Transverse colon (tissue), 4 donors: ENCODE results near the gene IYD. TPM values are rescaled to one million over a fixed set of nuclear protein-coding genes. Genes with fewer than 3 reads are reported as not detected.

ENCODE experiments used
- DNase-seq: peaks from one replicate; pipeline ENCODE4 v3.0.0-alpha.2; 2019
- H3K27ac ChIP-seq, 4 donors: fragments of 200-600 bp; sonication (generic); 2 replicates each; pipeline ENCODE4 v1.5.1; 2016 to 2018; ENCODE audit warnings: inconsistent platforms in 4 of 4
- H3K27me3 ChIP-seq: fragments of 200-600 bp; sonication (generic); 2 replicates; pipeline ENCODE4 v1.5.1; 2017; ENCODE audit warnings: inconsistent platforms
- H3K36me3 ChIP-seq, 4 donors: fragments of 200-600 bp; sonication (generic); 2 replicates each; pipeline ENCODE4 v1.5.1; 2017 to 2019; ENCODE audit warnings: inconsistent platforms in 4 of 4
- H3K4me1 ChIP-seq, 4 donors: fragments of 200-600 bp; sonication (generic); 2 replicates each; pipeline ENCODE4 v1.5.1; 2017 to 2020; ENCODE audit warnings: inconsistent platforms in 4 of 4
- H3K4me3 ChIP-seq, 4 donors: fragments of 200-600 bp; sonication (generic); 1 replicate in 1 of 4; 2 replicates in 3 of 4; pipeline versions ENCODE4 v1.5.1 to v1.6.1; 2017 to 2019; ENCODE audit warnings: inconsistent platforms in 4 of 4
- H3K9me3 ChIP-seq, 2 donors: fragments of 200-600 bp; sonication (generic); 2 replicates each; pipeline ENCODE4 v1.5.1; 2017 to 2019; ENCODE audit warnings: inconsistent platforms in 2 of 2
- EP300 ChIP-seq: sonication (generic); formaldehyde crosslinking; IDR thresholded peaks from one replicate; pipeline ENCODE4 v1.6.1; 2017; ENCODE audit warnings: antibody characterized with exemption, low read depth
- POLR2A ChIP-seq: fragments of 450-650 bp; IDR thresholded peaks from one replicate; pipeline ENCODE4 v1.6.1; 2016; ENCODE audit warnings: antibody characterized with exemption, mild to moderate bottlenecking, moderate library complexity
- POLR2AphosphoS5 ChIP-seq, 3 donors: sonication (generic); formaldehyde crosslinking; IDR thresholded peaks; one replicate each; pipeline ENCODE4 v1.6.1; 2016; ENCODE audit warnings: antibody characterized with exemption in 3 of 3
- WGBS, 2 donors: methylation state at CpG; one replicate each; pipeline ENCODE4 v1.1.5; 2018; ENCODE audit warnings: low coverage in 1 of 2; 5-methylcytosine and 5-hydroxymethylcytosine counted together
- in situ Hi-C, 4 donors: fragments of 200-750 bp; cut with MboI; loops; one replicate each; pipeline versions ENCODE4 v1.15.0 to v1.15.1; 2017; ENCODE audit warnings: low sequenced_read_pairs in 3 of 4, low pct_ligation_motif_present in 1 of 4, low pct_unique_long_range_greater_than_20kb in 1 of 4
- intact Hi-C: fragments of 100-400 bp; cut with DNase I; formaldehyde crosslinking; loops from one replicate; pipeline ENCODE4 v1.15.1; 2023; ENCODE audit warnings: low total_unique reads
- total RNA-seq, 4 donors: library from RNA; depleted of rRNA; stranded (reverse); fragments of >200 nt; gene quantifications; one replicate each; pipeline ENCODE4 v1.1.0, GENCODE V29; 2016
- TF ChIP-seq, protein P1 (sequence below), 5 experiments: fragments of 200-600 bp in 3 of 5; fragments of 450-650 bp in 2 of 5; sonication (generic) in 3 of 5; IDR thresholded peaks; 1 replicate in 2 of 5; 2 replicates in 3 of 5; pipeline ENCODE4 v1.5.1; 2016 to 2017; ENCODE audit warnings: antibody characterized with exemption in 5 of 5, inconsistent platforms in 3 of 5, mild to moderate bottlenecking in 2 of 5, moderate library complexity in 1 of 5

IYD gene
- 10 to 100 TPM in 2 of 4 donors, 1 to 10 TPM in 2; 8.4 to 16.7 (median 12.3) TPM for total RNA-seq

DNA sequence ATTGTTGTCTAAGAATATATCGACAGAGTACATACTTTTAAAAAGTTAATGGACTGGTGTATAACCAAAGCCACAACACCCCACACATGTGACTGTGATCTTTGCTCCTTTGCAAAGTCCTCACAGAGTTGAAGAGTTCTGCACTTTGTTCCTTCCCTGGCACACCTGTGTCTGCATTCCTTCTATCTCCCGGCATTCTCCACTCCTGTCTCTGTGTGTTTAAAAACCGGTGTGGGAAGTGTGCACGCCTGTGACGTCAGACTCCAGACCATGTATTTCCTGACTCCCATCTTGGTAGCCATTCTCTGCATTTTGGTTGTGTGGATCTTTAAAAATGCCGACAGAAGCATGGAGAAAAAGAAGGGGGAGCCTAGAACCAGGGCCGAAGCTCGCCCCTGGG, at the start of gene IYD:
TSS of gene IYD (plus strand) at position 251 of the 400 bp plus-strand sequence. CDS start at position 271, 20 bp downstream.
- intact Hi-C loops (no loop called here), in situ Hi-C loops (no loop called here)
- H3K4me3 ChIP-seq, result no peak within 1 kb of the TSS
- 51 to 71% methylated on average over 6 to 8 of the region's 8 CpGs for WGBS, 2 donors
- H3K9me3 ChIP-seq, result no peaks in the 10 kb centered on the region
- TF ChIP-seq POLR2AphosphoS5 (IDR thresholded peaks at IDR 0.05), result peak in 2 of 3 donors; percentile 55 to 64
- TF ChIP-seq EP300, result no peak
- H3K36me3 ChIP-seq, result no peaks in the 10 kb centered on the region
- H3K4me1 ChIP-seq, result peaks cover 0 to 10% (median 3%) of the 10 kb centered on the region in 4 donors
- H3K27ac ChIP-seq, result peak within 1 kb of the TSS; percentile 52 to 86 (median 74)
- no peaks in the 10 kb centered on the region for H3K27me3 ChIP-seq
- peak; percentile 81 for DNase-seq

- WGBS, 2 donors, result 73 to 92% methylated on average over 3 to 4 of the region's 4 CpGs
- no peaks in the 10 kb centered on the region for H3K36me3 ChIP-seq
- no peaks in the 10 kb centered on the region for H3K4me1 ChIP-seq
- DNase-seq, result no peak
- no peak overlapping the region for H3K4me3 ChIP-seq
- H3K9me3 ChIP-seq, result no peaks in the 10 kb centered on the region
- in situ Hi-C loops, result no loop called here
- no peaks in the 10 kb centered on the region for H3K27me3 ChIP-seq
- H3K27ac ChIP-seq, result no peak overlapping the region
- TF ChIP-seq POLR2AphosphoS5 (IDR thresholded peaks at IDR 0.05) (no peak), EP300 (no peak), POLR2A (no peak)
- TF ChIP-seq, protein P1, sequence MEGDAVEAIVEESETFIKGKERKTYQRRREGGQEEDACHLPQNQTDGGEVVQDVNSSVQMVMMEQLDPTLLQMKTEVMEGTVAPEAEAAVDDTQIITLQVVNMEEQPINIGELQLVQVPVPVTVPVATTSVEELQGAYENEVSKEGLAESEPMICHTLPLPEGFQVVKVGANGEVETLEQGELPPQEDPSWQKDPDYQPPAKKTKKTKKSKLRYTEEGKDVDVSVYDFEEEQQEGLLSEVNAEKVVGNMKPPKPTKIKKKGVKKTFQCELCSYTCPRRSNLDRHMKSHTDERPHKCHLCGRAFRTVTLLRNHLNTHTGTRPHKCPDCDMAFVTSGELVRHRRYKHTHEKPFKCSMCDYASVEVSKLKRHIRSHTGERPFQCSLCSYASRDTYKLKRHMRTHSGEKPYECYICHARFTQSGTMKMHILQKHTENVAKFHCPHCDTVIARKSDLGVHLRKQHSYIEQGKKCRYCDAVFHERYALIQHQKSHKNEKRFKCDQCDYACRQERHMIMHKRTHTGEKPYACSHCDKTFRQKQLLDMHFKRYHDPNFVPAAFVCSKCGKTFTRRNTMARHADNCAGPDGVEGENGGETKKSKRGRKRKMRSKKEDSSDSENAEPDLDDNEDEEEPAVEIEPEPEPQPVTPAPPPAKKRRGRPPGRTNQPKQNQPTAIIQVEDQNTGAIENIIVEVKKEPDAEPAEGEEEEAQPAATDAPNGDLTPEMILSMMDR (IDR thresholded peaks at IDR 0.05), result no peak
- intact Hi-C loops, result no loop called here
Measured at GRCh38 chr6:150319924-150320323, 48.9 kb upstream of the IYD start.

- DNase-seq, result no peak
- WGBS, 2 donors, result 71 to 85% methylated on average over 8 to 9 of the region's 9 CpGs
- Histone ChIP-seq H3K27me3 (no peaks in the 10 kb centered on the region), H3K36me3 (no peaks in the 10 kb centered on the region), H3K27ac (no peak overlapping the region), H3K4me1 (no peaks in the 10 kb centered on the region), H3K9me3 (no peaks in the 10 kb centered on the region), H3K4me3 (no peak overlapping the region)
- no peak for TF ChIP-seq EP300
- TF ChIP-seq, protein P1 (IDR thresholded peaks at IDR 0.05), result no peak
- TF ChIP-seq POLR2AphosphoS5 (IDR thresholded peaks at IDR 0.05), result no peak
- no peak for TF ChIP-seq POLR2A
- in situ Hi-C loops, result no loop called here
- intact Hi-C loops, result no loop called here
Measured at GRCh38 chr6:150320442-150320841, 48.4 kb upstream of the IYD start.

DNA sequence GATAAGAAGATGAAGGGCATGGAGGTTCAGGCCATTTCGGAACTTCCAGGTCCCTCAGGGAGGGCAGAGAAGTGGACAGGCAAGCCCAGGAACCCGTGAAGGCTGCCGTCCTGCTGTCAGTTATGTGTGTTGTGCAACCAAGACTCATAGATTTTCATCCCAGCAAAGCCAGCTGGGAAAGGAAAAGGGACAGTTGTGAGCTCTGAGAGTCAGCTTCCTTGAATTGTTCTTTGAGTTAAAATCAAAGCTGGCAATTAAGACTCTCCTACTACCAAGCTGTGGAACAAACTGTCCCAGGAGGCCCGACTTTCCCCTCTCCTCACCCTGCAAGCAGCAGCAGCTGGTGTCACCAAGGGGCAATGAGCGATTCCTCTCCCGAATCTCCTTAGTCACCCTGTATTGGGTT, 46.3 kb upstream of the IYD start:
- no peaks in the 10 kb centered on the region for H3K27me3 ChIP-seq
- no peak overlapping the region for H3K27ac ChIP-seq
- intact Hi-C loops, result no loop called here
- in situ Hi-C loops, result no loop called here
- no peaks in the 10 kb centered on the region for H3K4me1 ChIP-seq
- H3K4me3 ChIP-seq, result no peak overlapping the region
- WGBS, 2 donors, result 61 to 80% methylated on average over 1 to 6 of the region's 6 CpGs
- no peaks in the 10 kb centered on the region for H3K36me3 ChIP-seq
- no peak for DNase-seq
- TF ChIP-seq POLR2A, result no peak
- no peak for TF ChIP-seq EP300
- TF ChIP-seq POLR2AphosphoS5 (IDR thresholded peaks at IDR 0.05), result no peak
- no peaks in the 10 kb centered on the region for H3K9me3 ChIP-seq

DNA sequence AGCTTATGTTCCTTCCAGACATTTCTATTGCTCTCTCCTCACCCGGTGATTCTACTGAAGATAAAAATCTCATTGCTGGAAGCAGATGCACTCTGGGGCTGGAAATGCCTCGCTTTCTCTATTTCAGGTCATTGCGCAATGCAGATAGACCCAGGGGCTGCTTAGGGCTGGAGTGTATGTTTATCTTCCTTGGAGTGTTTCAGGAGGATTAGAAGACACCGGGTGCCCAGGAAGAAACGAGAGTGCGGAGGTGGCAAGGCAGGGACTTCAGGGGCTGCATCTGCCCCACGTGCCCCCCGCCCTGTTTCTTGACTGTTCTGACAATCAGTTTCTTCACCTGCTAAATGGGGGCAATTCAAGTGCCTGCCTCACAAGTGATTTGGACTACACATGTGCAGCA, 45.6 kb upstream of the IYD start:
- DNase-seq, result no peak
- Histone ChIP-seq H3K4me3 (no peak overlapping the region), H3K36me3 (no peaks in the 10 kb centered on the region), H3K27ac (no peak overlapping the region), H3K9me3 (no peaks in the 10 kb centered on the region), H3K27me3 (no peaks in the 10 kb centered on the region), H3K4me1 (no peaks in the 10 kb centered on the region)
- 65 to 80% methylated on average over 2 to 8 of the region's 8 CpGs for WGBS, 2 donors
- intact Hi-C loops, result no loop called here
- in situ Hi-C loops, result no loop called here
- TF ChIP-seq POLR2A (no peak), EP300 (no peak), POLR2AphosphoS5 (IDR thresholded peaks at IDR 0.05) (no peak)
- TF ChIP-seq, protein P1 (IDR thresholded peaks at IDR 0.05), result no peak
